Activated CD8-positive, alpha-beta memory T cell treated with anti-CD3 and anti-CD28 coated beads for 24 hours (primary cell): ENCODE data around the gene GPHB5.
"Not testable (repeated sequence)": the region's sequence is repeated elsewhere in the genome, so short reads cannot be mapped to it uniquely, and the experiment has no call there.

Source experiments
- DNase-seq: peaks from one replicate; pipeline ENCODE4 v3.0.0-alpha.2; 2020

GPHB5 gene, protein sequence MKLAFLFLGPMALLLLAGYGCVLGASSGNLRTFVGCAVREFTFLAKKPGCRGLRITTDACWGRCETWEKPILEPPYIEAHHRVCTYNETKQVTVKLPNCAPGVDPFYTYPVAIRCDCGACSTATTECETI

DNA sequence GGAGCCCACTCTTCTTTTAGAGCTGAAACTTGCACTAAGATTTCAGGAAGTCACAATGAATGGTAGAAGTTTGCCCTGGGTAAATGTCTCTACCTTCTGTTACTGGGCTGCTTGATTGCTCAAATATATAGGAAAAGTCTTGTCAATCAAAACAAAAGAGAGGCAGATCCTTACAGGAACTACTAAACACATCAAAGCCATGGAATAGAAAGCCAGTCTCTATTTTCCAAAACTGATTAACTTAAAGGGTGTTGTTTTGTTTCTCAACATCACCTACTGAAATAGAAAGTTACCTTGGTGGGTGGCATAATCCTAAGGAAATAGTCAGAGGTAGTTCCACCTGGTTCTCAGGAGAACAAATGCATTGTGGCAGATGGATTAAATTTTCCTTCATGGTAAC, at the start of gene GPHB5:
TSS of gene GPHB5 (minus strand) at position 101 of the 400 bp plus-strand sequence. CDS start 1,086 bp downstream, outside the sequence.
- DNase-seq: no peak

GRCh38 chr14:63367742-63368364, 49.1 kb upstream of the GPHB5 start:
- DNase-seq: no peak

DNA sequence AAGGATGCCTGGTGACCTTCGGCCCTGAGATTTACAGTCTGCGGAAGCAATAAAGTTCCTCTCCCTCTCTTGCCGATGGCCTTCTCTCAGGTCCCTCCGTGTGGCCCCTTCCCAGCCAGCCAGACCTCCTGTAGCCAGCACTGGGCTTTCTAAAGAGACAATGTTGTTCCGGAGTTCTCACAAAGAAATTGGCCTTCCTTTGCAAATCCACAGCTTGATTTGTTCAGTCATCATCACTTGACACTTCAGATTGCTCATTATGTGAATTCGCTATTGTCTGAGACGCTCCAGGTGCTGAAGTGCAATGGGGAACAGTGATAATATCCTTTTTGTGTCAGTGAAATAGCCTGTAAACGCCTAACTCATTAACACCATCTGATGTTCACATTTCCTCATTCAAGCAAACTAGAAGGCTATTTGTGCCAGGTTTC, 43.7 kb upstream of the GPHB5 start:
- DNase-seq: no peak

DNA sequence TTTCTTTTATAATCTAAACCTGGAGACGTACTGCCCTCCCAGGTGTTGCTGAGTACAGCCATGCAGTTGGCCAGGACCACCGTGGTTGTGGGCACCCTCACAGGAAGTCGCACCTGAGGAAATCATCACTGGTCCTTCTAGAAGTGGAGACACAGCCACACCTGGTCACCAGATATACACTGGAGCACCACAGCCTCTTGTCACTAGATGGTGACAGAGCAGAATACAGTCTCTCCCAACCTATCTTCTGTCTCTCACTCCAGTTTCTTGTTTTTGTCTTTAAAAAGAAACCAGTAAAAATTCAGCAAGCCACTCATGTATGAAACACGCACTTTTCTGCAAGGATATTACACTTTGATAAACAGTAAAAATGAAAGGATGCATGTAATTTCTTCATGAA, 43.1 kb upstream of the GPHB5 start:
- DNase-seq: no peak

- DNase-seq: no peak
Observed at GRCh38 chr14:63357841-63358240, 39.1 kb upstream of the GPHB5 start.

DNA sequence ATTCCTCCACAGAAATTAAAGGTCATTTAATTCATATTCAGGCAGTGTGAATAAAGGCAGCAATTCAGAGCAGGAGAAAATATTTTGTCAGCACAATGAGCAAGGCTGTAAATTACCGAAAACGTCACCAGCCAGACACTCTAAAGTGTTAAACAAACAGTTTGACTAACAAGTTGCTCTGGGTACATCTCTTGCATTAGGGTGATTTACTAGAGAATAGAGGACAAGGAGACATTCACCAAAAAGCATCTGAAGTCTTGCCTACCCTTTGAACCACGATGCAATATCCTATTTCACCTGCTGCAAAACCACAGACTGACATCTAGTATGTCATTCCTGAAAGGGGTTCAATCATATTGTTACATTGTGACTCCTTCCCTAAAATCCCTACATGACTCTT, 27.1 kb upstream of the GPHB5 start:
- DNase-seq: no peak

- no peak for DNase-seq
Observed at GRCh38 chr14:63344336-63344735, 25.6 kb upstream of the GPHB5 start.

DNA sequence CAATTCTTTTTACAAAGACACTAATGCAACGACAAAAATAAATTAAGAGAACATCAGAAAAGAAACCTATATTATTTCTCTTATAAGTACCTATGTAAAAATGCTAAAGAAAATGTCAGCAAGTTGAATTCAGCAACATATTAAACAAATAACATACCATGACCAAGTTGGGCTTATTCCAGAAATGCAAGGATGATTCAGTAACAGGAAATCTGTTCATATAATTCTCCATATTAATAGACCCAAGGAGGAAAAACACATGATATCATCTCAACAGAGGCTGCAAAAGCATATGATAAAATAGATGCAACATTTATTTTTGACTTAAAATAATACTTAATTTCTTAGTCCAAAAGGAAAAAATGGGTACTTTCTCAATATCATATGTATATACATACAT, 25.1 kb upstream of the GPHB5 start:
- no peak for DNase-seq

- no peak for DNase-seq
Observed at GRCh38 chr14:63342371-63342770, 23.6 kb upstream of the GPHB5 start.

GRCh38 chr14:63328787-63329737, 10.3 kb upstream of the GPHB5 start:
- DNase-seq: no peak

DNA sequence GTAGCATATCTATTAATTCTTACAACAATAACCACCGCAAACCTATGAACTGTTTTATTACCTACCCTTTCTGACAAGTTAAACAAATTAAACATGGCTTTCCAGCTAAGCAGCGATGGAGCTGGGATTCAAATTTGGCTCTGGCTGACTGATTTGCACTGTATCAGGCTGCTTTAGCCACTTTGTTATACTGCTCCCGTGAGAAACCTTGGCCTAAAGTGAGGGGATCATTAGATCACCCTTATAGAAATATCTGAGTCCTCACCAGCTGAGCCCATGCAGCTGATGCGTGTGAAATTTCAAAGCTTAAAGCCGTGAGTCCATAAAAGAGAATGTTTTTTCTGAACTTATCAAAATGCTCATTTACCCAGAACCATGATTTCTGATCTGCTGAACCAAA, 8.1 kb upstream of the GPHB5 start:
- DNase-seq: no peak

GRCh38 chr14:63322897-63323573, 4.3 kb upstream of the GPHB5 start:
- DNase-seq: no peak

DNA sequence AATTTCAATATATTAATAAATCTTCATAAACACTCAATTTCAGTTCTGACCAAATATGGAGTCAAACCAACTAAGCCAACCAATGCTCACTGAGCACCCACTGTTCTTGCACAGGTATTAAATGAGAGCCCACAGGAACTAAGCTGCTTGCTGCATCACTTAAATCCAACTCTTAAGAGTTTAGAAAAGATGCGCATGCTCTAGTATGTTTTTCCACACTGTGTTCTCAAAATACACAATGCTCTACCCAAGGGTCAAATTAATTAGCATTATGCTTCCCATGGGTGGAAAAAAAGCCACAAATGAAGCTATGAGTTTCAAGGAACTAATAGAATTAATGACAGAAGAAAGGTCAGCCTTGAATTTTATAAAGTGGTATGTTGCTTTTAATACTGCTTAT, 3.7 kb upstream of the GPHB5 start:
- no peak for DNase-seq

DNA sequence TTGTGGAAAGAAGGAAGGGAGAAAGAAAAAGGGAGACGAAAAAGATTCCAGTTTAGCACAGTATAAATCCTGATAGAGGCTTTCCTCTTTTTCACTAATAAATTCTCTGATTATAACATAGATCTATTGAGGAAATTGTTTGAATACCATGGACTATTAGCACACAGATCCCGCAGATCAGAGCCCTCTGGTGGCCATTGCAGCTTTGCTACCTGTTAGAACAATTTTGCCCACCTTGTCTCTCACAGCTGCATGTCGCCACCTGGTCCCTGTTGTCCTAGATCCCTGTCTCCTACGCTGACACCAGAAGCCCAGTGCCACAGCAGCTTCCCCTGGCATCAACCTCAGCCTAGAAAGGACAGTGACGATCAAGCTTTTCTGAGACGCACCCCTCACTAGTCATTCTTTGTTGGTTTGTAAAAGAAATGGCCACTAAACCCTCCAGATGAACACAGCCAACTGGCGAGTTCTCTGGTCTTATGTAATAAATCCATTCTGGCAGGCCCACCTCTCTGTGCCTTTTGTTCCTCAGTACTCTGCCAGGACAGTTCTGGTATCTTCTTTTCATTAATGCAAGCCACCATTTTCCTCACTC, 9.9 kb downstream of the GPHB5 start:
- DNase-seq: no peak

GRCh38 chr14:63304429-63304828, 14.3 kb downstream of the GPHB5 start:
- not testable (repeated sequence) for DNase-seq

DNA sequence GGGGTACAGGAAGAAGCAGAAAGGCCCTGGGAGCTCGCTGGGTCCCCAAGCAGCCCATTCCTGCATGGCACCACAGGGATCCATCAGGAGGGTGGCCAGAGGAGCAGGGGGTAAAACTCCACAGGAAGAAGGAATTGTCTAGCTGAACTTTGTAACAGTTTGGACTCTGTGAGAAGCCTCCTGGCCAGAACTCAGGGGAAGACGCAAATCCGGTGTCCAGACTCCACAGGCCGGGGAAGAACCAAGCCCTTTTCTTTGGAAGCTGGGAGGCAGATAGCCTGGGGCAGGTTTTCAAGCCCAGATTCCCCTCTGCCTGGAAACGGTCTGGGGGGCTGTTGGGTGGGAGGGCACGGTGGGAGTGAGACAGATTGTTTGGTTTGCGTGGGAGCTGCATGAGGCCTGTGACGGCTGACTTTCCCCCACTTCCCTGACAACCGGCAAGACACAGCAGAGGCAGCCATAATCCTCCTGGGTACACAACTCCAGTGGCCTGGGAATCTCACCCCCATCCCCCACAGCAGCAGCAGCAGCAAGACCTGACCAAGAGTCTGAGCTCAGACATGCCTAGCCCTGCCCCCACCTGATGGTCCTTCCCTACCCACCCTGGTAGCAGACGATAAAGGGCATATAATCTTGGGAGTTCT, 16.7 kb downstream of the GPHB5 start:
- DNase-seq: no peak

- no peak for DNase-seq
Observed at GRCh38 chr14:63300854-63301253, 17.9 kb downstream of the GPHB5 start.

- DNase-seq: no peak
Observed at GRCh38 chr14:63299351-63300110, 19.2 kb downstream of the GPHB5 start.

DNA sequence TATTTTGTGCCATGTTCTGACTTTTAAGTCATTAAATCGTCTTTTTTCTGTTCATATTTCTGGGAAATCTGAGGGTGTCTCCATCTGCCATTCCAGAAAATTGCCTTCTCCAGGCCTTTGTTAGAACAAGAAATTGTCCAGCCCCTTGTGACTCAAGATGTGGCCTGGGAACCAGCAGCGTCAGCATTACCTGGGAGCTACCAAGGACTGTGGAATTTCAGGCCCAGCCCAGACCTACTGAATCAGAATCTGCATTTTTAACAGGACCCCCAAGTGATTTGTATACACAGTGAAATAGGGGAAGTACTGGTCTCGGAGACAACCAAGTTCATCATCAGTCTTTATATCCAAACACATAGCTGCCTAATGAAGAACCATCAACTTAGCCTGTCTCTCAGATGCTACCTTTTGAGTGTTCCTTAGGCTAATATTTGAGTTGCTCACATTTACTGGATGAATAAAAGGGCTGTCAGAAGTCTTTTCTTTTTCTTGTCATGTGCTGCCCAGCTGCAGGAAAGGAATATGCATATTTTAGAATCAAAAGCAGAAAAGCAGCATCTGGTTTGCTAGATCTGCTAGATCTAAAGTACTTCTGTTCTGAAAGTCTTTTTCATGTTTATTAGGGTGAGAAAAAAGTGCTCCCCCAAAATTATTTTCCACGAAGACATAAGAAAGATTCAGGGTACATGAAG, 21.2 kb downstream of the GPHB5 start:
- no peak for DNase-seq

DNA sequence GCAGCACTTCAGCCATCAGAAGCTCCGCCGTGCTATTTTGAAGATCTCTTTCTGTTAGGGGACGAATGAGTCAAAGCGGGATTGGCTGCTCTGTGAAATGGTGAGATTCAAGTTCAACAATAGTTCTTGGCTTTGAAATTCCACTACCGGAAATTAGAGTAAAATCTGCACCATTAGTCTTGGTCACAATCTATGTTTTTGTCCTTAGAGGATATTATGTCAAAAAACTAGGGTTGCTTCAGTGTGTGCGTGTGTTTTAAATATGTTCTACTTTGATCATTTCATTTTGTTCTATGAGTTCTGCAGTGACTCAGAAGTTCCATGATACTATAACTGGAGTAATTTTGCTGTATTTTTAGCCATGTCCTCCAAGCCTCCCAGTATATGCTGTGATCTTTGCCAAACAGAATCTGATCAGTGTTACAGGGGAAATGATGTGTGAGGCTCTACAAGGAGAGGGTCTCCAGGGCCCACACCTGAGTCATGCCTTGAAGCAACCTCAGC, 22.6 kb downstream of the GPHB5 start:
- DNase-seq: no peak

DNA sequence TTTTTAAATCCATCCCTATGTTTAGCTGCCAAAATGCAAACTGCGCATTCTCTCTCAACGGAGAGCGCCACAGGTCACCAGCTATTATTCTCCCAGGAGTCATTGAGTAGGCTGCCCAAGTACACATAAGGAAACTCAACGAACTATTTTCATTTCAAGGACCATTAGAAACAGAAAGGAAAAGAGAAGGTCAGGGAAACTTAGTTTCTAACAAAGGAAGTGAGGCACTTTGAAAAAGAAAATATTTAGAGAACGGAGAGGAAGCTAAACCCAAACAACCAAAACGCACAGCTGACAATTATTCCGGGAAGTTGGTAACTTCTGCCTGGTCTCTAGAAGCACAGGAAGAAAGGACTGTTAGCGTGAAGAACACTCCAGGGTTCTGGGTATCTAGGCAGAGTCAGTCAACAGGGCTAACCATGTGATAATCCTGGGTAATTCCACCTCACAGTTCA, 23.5 kb downstream of the GPHB5 start:
- no peak for DNase-seq
